ENCODE measurements around the gene TGFB2.

- TF ChIP-seq CTCF (IDR thresholded peaks at IDR 0.05; ENCODE audit: borderline replicate concordance, extremely low read depth, low read length, poor library complexity, severe bottlenecking) (no peak), EZH2 (IDR thresholded peaks at IDR 0.05; ENCODE audit: borderline replicate concordance, low read depth, low read length, severe bottlenecking) (no peak)
Observed at GRCh38 chr1:218369688-218370511, 24.8 kb downstream of the TGFB2 start.

Data from DND-41 (cell line).